ENCODE results near the gene SLC22A5.
A peak's percentile ranks its signal among the peaks of the same experiment; 100 is the strongest.
"Not testable (repeated sequence)": the region's sequence is repeated elsewhere in the genome, so short reads cannot be mapped to it uniquely, and the experiment has no call there.

The SLC22A5 gene

DNA sequence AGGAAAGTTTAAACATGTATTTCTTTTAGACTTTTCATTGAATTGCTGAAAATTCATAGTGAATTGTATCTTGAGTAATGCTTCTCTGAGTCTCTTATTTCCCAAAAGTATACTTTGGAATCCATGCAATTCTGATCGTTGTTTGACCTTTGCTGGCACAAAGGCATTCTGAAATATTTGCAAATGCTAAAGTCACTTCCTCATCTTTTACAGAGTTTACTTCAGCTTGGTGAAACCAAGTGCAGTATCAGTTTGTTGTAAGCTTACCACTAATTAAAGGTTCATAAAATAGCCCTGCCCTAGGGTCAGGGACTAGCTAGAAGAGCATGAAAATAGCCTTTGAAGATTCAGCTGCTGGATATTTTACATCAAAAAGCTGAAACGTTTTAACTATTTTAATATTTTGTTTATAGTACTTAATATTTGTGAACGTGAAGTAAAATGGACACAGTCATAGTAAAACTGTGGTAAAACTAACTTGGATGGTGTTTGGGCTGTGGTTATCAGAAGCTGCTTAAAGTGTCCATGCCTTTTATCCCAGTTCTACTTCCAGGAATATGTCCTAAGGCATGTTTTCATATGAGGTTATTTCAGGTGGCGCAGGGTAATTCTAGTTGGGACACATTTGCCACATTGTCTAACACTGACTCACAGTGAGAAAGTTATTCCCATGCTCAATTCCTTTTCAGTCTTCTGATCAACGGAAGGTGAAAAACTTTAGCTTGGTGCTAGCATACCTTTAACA, 45.3 kb downstream of the SLC22A5 start:
- DNase-seq = no peak

DNA sequence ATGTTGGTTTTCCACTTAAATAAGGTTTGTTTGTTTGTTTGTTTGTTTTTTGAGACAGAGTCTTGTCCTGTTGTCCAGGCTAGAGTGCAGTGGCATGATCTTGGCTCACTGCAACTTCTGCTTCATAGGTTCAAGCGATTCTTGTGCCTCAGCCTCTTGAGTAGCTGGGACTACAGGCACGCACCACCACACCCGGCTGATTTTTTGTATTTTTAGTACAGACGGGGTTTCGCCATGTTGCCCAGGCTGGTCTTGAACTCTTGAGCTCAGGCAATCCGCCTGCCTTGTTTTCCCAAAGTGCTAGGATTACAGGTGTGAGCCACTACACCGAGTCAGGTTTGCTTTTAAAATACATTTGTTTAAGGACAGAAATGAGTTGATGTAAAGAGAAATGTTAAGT, 46.0 kb downstream of the SLC22A5 start:
- not testable (repeated sequence) for DNase-seq

DNA sequence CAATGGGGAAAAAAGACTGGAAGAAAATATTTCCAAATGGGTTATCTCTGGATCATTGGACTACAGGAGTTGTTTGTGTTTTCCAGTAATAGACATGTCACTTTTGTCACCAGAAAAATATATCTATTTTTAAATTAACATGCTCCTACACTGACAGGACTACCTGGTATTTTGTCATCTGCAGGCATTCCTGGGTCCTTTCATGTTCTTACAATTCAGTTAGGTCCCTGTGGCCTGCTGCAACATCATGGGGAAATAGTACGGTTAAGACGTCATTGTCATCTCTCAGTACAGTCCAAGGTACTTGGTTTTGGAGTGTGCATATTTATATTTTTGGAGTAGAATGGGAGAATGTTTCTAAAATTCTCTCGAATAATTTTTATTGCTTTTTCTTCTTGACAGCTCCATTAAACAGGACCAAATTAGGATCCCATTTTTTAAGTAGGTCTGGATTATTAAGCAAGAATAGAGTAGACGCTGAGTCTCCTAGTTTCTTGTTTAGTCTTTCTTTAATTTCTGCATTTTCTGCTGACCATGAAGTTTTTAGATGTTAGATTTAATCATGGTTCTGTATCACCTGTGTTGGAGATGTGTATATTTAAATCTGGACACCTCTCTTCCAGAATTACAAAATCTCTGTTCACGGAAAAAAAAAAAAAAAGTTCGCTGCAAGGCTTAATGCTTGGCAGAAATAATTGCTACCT, 46.9 kb downstream of the SLC22A5 start:
- DNase-seq = no peak

DNA sequence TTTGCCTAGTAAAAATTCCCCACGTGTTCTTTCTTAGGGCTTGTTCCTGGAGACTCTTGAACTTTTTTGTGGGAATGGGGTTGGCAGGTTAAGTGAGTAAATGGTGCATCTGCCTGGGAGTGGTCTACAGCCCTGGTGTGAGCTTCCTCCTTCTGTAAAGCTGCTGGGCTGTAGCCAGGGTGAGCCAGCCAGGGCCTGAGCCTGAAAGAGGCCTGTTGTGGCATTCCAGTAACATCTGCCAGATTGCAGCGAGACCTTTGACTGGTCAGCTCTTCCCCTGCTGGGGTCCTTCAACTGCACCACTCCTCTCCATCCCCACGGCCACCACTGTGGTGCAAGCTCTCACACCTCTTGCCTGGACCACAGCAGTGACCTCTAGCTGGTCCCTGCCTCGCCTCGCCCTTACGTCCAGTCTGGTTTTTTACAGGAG, 47.5 kb downstream of the SLC22A5 start:
- DNase-seq = no peak

DNA sequence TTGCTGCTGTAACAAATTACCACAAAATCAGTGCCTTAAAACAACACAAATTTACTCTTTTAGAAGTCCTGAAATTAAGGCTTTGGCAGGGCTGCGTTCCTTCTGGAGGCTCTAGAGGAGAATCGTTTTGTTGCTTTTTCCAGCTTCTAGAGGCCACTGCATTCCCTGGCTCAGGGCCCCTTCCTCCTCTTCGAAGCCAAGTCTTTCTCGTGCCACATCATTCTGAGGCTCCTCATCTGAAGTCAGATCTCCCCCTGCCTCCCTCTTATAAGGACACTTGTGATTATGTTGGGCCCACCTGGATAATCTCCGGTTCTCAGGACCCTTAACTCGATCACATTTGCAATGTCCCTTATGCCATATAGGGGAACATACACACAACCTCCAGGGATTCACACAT, 48.0 kb downstream of the SLC22A5 start:
- DNase-seq = no peak

DNA sequence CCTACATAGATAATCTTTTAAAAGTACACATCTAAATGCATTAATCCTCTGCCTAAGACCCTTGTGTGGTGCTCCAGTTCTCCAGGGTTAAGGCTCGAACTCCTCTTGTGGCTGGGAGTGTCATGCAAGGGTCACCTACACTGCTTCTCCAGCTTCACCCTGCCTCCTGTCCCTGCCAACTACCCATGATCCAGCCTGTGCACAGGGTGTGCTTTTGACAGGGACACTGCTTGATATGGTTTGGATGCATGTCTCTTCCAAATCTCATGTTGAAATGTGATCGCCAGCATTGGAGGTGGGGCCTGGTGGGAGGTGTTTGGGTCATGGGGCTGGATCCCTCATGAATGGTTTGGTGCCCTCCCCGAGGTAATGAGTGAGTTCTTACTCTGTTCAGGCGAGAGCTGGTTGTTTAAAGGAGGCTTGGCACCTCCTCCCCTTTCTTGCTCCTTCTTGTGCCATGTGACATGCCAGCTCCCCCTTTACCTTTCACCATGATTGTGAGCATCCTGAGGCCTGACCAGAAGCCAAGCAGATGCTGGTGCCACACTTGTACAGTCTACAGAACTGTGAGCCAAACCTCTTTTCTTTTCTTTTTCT, 48.5 kb downstream of the SLC22A5 start:
- DNase-seq = no peak

DNA sequence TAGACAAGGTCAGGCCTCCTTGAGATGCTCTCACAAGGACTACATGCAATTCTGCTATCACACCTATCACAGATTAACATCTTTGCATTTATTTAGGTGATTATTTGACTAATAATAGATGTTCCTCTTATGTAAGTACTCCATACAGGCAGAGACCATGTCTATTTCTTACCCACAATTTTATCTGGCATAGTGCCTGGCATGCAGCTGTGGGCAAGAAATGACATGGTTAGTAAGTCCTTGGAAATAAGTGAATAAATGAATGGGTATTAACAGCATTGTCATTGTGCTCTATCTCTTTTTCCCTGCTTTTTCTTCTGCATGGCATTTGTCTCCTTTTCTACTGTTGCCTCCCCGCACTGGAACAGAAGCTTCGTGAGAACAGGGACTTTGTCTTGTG, 49.4 kb downstream of the SLC22A5 start:
- DNase-seq = no peak

DNA sequence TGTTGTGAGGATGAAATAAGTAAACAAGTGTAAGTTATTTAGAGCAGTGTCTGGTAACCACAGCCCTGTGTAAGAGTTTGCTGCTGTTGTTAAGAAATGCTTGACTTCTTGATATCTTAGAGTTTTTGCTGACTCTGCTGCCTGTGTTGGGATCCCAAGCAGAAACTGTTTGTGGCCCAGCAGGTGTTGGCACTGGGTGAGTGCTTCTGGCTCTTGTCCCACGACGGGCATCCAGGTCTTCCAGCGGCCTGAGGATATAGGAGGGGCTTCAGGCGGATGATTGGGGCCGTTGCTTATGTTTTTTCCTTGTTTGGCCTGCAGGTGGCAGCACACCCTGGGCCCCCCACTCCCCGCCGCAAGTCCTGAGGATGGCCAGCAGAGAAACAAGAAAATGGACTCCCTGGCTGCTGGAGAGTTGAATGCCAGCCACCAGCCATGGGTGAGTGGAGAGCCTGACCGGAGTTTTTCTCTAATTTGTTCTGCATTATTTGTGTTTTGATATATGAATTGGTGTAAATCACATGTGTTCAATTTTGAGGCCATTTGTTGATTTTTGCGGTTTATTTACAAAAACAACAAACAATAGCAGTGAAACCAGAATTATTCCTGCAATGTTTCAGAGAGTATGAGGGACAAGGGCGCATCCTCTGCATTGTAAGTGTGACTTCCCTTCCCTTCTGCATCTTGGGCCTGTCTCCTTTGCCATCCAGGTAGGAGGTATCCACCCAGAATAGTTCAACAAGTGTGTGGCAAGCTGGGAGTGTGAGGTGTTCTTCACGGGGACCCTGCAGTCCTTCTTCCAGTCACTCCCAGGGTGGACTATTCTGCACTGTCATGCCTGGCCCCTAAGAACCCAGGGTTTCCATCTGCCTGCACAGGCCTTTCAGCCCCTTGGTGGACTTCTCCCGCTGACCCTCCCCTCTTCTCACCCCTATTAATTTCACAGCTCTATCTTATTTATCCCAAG, 50.3 kb downstream of the SLC22A5 start:
- DNase-seq = no peak

DNA sequence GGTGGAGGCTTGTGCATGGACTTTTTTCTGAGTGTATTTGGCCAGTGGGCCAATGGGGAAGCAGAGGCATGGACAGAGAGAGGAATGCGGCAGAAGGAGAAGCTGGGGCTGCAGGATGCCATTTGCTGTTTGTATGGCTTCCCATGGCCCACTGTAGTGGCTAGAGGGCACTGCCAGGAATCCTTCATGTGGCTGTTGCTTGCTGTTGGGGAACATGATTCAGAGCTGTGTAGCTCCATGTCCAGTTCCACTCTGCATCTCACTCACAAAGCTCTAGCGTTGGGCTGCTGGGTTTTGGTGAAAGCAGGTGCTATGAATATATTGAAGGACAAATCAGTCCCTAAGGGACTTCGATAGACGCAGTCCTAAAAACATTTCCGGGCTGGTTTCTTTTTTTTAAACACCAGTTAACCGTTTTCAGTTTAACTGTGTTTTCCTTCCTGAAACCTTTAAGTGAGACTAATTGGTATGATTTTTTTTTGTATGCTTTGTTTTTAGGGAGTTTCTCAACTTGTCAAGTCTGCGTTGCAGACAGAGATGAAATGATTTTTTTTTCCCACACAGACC, 51.3 kb downstream of the SLC22A5 start:
- no peak for DNase-seq

DNA sequence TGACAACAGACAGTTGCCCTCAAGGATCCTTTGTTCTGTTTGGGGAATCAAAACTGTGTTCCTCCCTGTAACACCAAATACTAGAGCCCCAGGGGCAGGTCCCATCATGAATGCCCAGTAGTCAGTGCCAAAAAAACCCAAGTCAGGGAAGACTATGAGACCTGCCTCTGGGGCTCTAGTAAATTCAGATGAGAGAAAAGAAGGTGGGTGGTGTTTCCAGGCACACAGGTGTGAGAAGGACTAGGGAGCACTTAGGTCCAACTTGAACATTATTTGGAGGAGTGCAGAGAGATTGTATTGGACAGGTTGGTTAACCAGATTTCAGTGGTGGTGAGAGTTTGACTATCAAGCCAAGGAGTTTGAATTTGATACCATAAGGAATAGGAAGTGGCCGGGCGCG, 52.0 kb downstream of the SLC22A5 start:
- DNase-seq = no peak

DNA sequence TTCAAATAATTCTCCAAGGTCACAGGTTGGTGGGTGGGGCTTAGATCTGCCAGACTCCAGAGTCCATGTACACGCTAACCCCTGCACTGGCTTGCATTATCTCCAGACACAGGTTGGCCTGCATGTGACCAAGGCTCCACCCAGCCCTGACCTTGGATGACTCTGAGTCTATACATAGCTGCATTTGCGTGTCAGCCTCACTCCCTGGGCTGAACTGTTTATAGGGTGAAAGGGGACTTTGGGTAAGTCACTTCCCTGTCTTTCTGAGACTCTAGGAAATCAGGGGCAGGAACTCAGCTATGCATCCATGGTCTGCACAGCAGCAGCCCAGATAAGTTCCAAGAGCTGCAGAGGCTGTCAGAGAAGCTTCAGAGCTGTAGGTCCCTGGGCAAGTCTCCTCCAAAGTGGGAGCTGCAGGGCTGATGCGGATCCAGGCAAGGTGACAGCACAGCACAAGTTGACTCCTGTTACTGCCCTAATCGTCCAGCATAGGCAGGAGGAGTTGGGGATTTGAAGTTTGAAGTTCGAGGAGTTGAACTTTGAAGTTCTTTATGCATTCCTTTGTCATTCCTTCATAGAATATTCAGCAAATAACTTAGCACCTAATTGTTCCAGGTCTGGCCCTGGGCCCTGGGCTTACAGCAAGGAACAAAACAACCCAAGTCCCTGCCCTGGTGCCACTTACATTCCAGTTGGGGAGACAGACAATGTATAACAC, 53.4 kb downstream of the SLC22A5 start:
- DNase-seq = no peak

DNA sequence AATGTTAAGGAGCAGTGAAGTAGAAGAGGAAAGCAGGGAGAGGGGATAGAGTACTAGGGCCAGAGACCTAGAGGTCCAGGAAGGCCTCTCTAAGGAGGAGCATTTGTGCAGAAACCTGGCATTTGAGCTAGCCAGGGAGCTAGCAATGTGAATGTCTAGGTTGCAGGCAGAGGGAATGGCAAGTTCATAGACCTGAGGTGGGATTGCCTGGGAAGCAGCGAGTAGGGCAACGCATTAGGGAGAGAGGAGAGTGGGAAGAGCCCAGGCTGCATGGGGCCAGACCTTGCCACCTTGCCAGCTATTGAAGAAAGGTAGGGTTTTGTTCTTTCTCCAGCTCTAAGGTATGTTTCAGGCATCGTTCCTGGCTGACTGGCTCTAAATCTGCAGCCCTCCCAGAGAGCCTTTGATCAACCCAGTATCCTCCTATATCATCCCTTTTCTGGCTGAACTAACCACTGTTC, 54.0 kb downstream of the SLC22A5 start:
- DNase-seq = no peak

DNA sequence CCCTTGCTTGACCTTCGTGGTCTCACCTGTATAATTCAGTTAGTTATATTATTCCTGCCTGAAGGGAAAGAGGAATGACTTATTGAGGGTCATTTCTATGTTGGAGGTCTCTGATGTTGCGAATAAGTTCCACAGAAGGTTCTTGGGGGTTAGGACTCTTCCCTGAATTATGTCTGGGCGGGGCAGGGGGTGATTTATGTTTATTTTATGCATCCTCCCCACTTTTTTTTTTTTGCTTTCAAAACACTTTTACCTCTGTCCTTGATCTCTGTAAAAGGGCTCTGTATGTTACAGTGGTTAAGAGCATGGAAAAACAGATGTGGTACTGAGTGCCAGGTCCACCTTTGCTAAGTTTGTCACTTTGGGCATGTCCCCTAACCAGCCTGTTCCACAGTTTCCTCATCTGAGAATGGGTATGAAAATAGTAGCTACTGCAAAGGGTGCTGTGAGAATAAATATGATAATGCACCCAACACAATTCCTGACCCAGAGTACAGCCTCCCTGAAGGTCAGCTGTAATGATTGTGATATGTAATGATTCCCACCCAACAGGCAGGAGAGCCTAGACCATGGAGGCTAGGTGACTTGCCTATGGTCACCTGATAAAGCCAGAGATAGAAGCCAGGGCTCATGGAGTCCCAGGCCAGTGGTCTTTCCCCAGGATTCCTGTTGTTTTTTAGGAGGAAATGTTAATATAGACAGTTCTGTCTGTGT, 54.8 kb downstream of the SLC22A5 start:
- no peak for DNase-seq

DNA sequence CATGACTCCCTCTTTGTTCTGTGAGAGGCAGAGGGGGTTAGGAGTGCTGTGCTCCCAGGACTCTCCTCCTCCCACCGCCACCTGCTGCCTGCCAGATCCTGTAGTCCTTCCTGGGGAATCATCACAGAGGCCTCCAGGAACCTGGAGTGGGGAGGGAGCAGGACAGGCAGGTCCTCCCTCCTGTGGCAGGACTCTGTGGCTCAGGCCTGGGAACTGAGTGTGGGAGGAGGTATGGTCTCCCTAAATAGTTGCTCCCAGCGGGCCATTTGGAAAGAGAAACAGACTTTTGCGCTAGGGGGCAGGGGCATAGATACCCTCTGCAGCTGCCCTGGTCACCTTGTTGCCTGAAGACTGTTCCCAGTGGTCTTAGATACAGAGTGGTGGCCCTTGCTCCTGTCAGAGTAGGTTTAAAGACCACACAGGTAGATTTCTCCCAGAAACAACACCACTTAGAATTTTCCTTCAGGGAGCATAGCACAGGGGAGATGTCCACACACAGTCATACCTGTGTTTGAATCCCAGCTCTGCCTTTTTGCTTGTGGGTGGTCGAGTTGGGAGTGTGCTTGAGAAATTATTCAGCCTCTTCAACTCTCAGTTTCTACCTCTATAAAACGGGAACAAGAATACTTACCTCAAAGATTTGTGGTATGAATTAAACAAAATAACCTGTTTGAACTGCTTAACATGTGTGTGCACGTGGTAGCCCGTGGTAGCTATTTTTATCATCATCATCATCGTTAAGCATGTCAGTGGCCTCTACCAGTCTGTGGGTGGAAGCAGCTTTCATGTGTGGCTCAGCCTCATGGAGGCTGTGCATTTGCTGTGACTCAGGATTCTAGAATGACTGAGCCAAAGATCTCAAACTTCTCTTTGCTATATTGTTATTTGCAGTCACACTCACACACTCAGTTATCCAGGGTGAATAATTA, 55.8 kb downstream of the SLC22A5 start:
- no peak for DNase-seq

DNA sequence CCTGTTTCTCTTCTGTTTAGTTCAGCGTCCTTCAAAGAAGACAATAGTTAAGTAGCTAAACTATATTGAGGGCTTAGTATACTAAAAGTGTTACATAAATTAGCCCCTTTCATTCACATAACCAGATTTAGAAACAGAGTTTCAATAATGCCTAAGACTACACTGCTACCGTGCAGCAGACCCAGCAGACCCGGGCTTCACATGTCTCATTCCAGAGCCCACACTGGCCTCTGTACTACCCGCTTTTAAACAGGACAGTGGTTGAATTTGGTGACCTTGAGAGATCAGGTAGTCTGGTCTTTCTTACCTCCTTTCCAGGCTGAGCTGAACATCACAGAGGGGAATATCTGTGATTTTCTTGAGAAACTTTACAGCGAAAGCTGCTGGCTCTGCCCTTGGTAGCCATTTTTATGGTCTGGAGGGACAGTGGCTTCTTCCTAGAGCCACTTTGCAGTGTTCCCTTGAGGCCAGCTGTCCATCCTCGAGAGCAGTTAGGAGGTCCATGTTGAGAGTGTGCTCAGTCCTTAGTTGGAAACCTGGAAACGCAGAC, 56.5 kb downstream of the SLC22A5 start:
- DNase-seq = no peak

DNA sequence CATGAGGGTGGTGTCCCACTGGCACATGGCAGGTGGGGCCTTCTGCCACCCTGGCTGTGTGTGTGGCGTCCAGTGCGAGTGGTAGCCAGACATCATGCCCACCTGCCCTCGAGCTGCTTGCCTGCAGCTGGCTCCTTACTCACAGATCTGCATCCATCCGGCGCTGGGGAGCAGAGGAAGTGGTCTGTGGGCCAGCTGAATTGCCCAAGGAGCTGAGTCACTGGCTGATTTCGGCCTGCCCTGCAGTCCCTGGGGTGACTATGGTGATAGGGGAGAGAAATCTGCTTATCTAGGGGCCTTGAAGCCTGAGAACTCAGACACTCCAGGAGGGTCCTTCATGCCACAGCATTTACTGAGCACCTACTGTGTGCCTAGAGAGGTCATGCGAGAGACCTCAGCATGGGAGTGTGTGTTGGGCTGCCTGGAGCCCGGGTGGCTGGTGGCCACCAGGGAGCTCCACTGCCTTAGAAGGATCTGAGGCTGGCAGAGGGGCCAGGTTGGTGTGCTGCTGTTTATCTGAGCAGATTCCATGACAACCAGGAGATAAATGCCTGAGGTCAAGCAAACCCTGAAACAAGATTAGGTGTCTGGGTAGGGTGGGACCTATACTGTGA, 57.1 kb downstream of the SLC22A5 start:
- peak; percentile 65 for DNase-seq

DNA sequence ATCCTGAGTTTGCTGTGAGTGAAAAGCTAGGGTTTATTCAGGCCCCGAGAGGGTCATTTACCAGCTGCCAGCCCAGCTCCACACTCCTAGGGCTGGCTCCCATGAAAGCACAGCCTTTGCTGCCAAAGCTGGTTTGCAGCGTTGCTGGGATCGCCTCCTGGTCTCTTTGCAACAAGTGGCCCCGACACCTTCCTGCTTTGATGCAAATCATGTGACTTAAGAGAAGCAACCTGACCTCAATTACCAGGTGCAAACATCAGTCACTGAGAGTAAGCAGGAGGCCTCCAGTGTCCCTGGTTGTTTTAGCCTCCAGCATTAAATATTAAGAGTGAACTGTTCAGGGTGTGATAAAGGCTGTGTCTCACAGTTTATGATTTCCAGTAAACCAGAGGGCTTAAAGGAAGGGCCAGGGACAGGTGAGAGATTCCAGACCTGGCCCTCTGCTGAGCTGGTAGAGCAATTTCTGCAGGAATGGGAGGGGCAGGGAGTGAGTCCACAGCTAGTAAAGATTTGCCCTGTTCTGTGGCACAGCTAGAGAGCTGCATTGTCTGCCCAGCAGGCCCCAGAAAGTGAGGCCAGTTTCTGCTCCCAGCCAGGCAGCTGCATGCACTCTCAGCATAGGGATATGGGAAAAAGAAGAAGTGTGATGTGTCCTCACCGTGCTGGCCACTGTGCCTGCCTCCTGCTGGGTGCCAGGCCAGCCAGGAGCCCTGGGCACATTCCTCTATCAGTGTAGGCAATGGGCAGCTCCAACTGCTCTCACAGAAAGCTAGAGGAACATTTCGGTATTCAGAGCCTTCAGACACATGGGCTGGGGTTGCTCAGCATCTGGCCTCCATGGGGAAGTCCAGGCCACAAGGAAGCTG, 58.0 kb downstream of the SLC22A5 start:
- no peak for DNase-seq

DNA sequence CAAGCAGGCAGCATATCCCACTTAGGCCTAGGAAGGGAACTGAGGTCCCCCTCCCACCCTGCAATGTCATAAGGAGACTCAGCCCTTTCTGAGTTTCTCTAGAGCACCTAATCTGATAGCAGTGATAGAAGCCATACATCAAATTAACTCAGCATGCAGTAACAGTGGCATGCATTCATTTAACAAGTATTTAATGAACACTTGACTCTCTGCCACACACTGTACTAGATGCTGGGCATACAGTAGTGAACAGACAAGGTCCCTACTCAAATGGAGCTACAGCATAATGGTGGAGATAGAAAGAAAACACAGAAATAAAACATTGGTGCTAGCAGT, 58.6 kb downstream of the SLC22A5 start:
- DNase-seq = no peak
